Liver (tissue), 3 donors: ENCODE results near the gene LDLRAD3.

Experiments used
- ATF3 ChIP-seq: IDR thresholded peaks from 2 replicates; pipeline ENCODE4 v1.6.1; 2016; ENCODE audit warnings: antibody characterized with exemption
- CTCF ChIP-seq: fragments of 150-350 bp; IDR thresholded peaks from 2 replicates; pipeline ENCODE4 v1.5.1; 2017; ENCODE audit warnings: improper control_type of control experiment, low read depth, low read length; ENCODE audit not compliant: missing input control
- EGR1 ChIP-seq, 2 donors: IDR thresholded peaks; 2 replicates each; pipeline ENCODE4 v1.6.1; 2016 to 2018; ENCODE audit warnings: antibody characterized with exemption in 2 of 2, low read depth in 2 of 2
- FOXA1 ChIP-seq: IDR thresholded peaks from 2 replicates; pipeline ENCODE4 v1.6.1; 2016; ENCODE audit warnings: antibody characterized with exemption
- FOXA2 ChIP-seq: IDR thresholded peaks from 2 replicates; pipeline ENCODE4 v1.6.1; 2016; ENCODE audit warnings: antibody characterized with exemption
- GABPA ChIP-seq, 2 donors: IDR thresholded peaks in 1 of 2; conservative IDR thresholded peaks in 1 of 2; 2 replicates each; pipeline ENCODE4 v1.6.1; 2016; ENCODE audit warnings: antibody characterized with exemption in 2 of 2, mild to moderate bottlenecking in 1 of 2, moderate library complexity in 1 of 2
- JUND ChIP-seq, 2 donors: IDR thresholded peaks; 2 replicates each; pipeline ENCODE4 v1.6.1; 2016; ENCODE audit warnings: antibody characterized with exemption in 2 of 2
- MAX ChIP-seq: IDR thresholded peaks from 2 replicates; pipeline ENCODE4 v1.6.1; 2016; ENCODE audit warnings: antibody characterized with exemption
- RAD21 ChIP-seq, 2 donors: IDR thresholded peaks; 2 replicates each; pipeline ENCODE4 v1.6.1; 2016; ENCODE audit warnings: antibody characterized with exemption in 2 of 2, mild to moderate bottlenecking in 2 of 2
- REST ChIP-seq: IDR thresholded peaks from 2 replicates; pipeline ENCODE4 v1.6.1; 2016; ENCODE audit warnings: antibody characterized with exemption, mild to moderate bottlenecking
- RXRA ChIP-seq, 2 donors: IDR thresholded peaks; 2 replicates each; pipeline ENCODE4 v1.6.1; 2017 to 2018; ENCODE audit warnings: antibody characterized with exemption in 2 of 2, mild to moderate bottlenecking in 1 of 2
- TAF1 ChIP-seq: conservative IDR thresholded peaks from 2 replicates; pipeline ENCODE4 v1.6.1; 2016; ENCODE audit warnings: antibody characterized with exemption, mild to moderate bottlenecking
- YY1 ChIP-seq: IDR thresholded peaks from 2 replicates; pipeline ENCODE4 v1.6.1; 2016; ENCODE audit warnings: antibody characterized with exemption, mild to moderate bottlenecking
- ZBTB33 ChIP-seq: IDR thresholded peaks from 2 replicates; pipeline ENCODE4 v1.6.1; 2016; ENCODE audit warnings: antibody characterized with exemption
- donor health status: healthy.
- donor health status: healthy.

- TF ChIP-seq GABPA (IDR thresholded peaks at IDR 0.05 in 1 of 2, conservative IDR thresholded peaks at IDR 0.05 in 1 of 2) (no peak), CTCF (no peak), YY1 (no peak), MAX (no peak), REST (no peak), TAF1 (no peak), RAD21 (IDR thresholded peaks at IDR 0.05) (no peak), EGR1 (IDR thresholded peaks at IDR 0.05; ENCODE audit: low read depth in 2 of 2) (no peak), RXRA (IDR thresholded peaks at IDR 0.05) (no peak), ZBTB33 (no peak), FOXA2 (no peak), JUND (IDR thresholded peaks at IDR 0.05) (no peak), ATF3 (no peak), FOXA1 (no peak)
Measured at GRCh38 chr11:36016709-36017108, 72.8 kb downstream of the LDLRAD3 start.
